ACC112 (cell line): ENCODE results near the gene PSMB3.
"Not testable (repeated sequence)": the region's sequence is repeated elsewhere in the genome, so short reads cannot be mapped to it uniquely, and the experiment has no call there.

Experiments used
- H2AFZ ChIP-seq: fragments of 200-600 bp; sonication (generic); one replicate; pipeline ENCODE4 v1.6.0; 2017; ENCODE audit warnings: antibody characterized with exemption, low read length; ENCODE audit not compliant: unreplicated experiment
- H3K27ac ChIP-seq: fragments of 200-600 bp; sonication (generic); 2 replicates; pipeline ENCODE4 v1.5.1; 2014; ENCODE audit warnings: low read depth, mild to moderate bottlenecking, antibody characterized with exemption, low read length, moderate library complexity
- H3K27me3 ChIP-seq: fragments of 200-600 bp; sonication (generic); 2 replicates; pipeline ENCODE4 v1.6.1; 2014; ENCODE audit warnings: mild to moderate bottlenecking, antibody characterized with exemption, low read length, moderate library complexity, mixed read lengths; ENCODE audit not compliant: insufficient read depth
- H3K36me3 ChIP-seq: fragments of 200-600 bp; sonication (generic); 2 replicates; pipeline ENCODE4 v1.6.1; 2016; ENCODE audit warnings: mild to moderate bottlenecking, antibody characterized with exemption, low read length, moderate library complexity, mixed read lengths; ENCODE audit not compliant: insufficient read depth
- H3K4me1 ChIP-seq: fragments of 200-600 bp; sonication (generic); one replicate; pipeline ENCODE4 v1.6.1; 2016; ENCODE audit warnings: low read length, mixed read lengths; ENCODE audit not compliant: insufficient read depth, unreplicated experiment, control insufficient read depth
- H3K4me3 ChIP-seq: fragments of 200-600 bp; sonication (generic); 2 replicates; pipeline ENCODE4 v1.5.1; 2014; ENCODE audit warnings: mild to moderate bottlenecking, low read depth, low read length
- H3K79me2 ChIP-seq: fragments of 200-600 bp; sonication (generic); one replicate; pipeline ENCODE4 v1.6.0; 2016; ENCODE audit warnings: low read length; ENCODE audit not compliant: control insufficient read depth, unreplicated experiment, insufficient read depth

Gene PSMB3

DNA sequence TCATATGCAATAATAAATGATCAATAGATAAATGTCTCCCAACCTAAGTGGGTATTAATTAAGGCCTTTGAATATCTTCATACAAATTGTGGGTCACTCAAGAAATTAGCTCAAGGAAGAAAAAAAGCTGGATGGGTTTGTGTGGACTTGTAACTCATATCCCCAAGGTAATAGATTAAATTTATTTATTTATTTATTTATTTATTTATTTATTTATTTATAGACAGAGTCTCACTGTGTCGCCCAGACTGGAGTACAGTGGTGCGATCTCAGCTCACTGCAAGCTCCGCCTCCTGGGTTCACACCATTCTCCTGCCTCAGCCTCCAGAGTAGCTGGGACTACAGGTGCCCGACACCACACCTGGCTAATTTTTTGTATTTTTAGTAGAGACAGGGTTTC is 35.5 kb downstream of the PSMB3 start:
- Histone ChIP-seq H3K4me1 (peaks cover 15% of the 10 kb centered on the region), H3K36me3 (peaks cover 23% of the 10 kb centered on the region; the same call in 1 of the 2 replicates), H3K79me2 (peaks cover 40% of the 10 kb centered on the region)
- not testable (repeated sequence) for H3K27ac ChIP-seq, H3K27me3 ChIP-seq, H3K4me3 ChIP-seq, H2AFZ ChIP-seq

DNA sequence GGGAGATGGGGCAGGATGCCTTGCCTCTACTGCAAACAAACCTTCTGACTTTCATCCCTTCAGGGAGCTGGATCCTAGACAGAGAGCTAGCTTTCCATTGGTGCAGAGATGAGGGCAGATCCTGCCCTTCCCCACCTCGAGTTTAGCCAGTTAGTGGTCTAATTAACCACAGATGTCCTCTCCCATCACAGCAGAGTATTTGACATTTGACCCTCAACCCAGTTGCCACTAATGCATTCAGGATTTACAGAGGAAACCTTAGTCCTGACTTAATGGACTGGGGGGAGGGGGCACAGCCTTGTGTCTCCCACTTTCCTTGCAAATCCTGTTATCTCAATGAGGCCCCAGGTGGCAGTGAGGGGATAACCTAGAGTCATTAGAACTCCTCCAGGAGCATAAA is 36.6 kb downstream of the PSMB3 start:
- peaks cover 15% of the 10 kb centered on the region for H3K4me1 ChIP-seq
- H3K27ac ChIP-seq, result no peak overlapping the region
- H3K27me3 ChIP-seq, result no peaks in the 10 kb centered on the region
- H3K79me2 ChIP-seq, result peaks cover 51% of the 10 kb centered on the region
- H2AFZ ChIP-seq, result no peak overlapping the region
- no peak overlapping the region for H3K4me3 ChIP-seq
- peaks cover 19% of the 10 kb centered on the region; the same call in 1 of the 2 replicates for H3K36me3 ChIP-seq

DNA sequence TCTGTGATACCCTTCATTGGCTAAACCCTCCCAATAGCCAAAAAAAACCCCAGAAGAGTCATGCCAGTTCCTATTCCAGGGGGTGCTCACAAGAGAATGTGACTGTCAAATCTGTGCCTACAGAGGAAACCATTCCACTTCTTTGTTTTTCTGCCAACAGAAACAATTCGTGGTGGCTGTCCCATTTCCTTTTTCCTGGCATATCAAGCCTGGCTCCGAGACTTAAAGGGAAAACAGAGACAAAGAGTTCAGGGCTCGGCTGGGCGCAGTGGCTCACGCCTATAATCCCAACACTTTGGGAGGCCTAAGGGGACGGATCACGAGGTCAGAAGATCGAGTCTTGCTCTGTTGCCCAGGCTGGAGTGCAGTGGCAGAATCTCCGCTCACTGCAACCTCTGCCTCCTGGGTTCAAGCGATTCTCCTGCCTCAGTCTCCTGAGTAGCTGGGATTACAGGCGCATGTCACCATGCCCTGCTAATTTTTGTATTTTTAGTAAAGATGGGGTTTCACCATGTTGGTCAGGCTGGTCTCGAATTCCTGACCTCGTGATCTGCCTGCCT is 37.7 kb downstream of the PSMB3 start:
- peaks cover 15% of the 10 kb centered on the region for H3K4me1 ChIP-seq
- H2AFZ ChIP-seq, H3K27me3 ChIP-seq, H3K27ac ChIP-seq, H3K4me3 ChIP-seq: not testable (repeated sequence)
- H3K79me2 ChIP-seq, result peaks cover 53% of the 10 kb centered on the region
- peaks cover 13% of the 10 kb centered on the region; the same call in 1 of the 2 replicates for H3K36me3 ChIP-seq

GRCh38 chr17:38791162-38791561 is 38.6 kb downstream of the PSMB3 start:
- Histone ChIP-seq H3K79me2 (peaks cover 59% of the 10 kb centered on the region), H3K4me1 (peaks cover 15% of the 10 kb centered on the region), H3K36me3 (peaks cover 9% of the 10 kb centered on the region; the same call in 1 of the 2 replicates)

GRCh38 chr17:38794221-38794620 is 41.7 kb downstream of the PSMB3 start:
- Histone ChIP-seq H3K79me2 (peaks cover 71% of the 10 kb centered on the region), H3K4me3 (no peak overlapping the region), H3K36me3 (peaks cover 4% of the 10 kb centered on the region; the same call in 1 of the 2 replicates), H3K27ac (no peak overlapping the region), H3K4me1 (peaks cover 27% of the 10 kb centered on the region), H3K27me3 (no peaks in the 10 kb centered on the region), H2AFZ (no peak overlapping the region)

More at GRCh38 chr17:38791162-38791561, 38.6 kb downstream of the PSMB3 start:
- Histone ChIP-seq H3K27me3 (no peaks in the 10 kb centered on the region), H3K27ac (no peak overlapping the region), H3K4me3 (no peak overlapping the region), H2AFZ (no peak overlapping the region)

GRCh38 chr17:38796451-38797157 is 44.1 kb downstream of the PSMB3 start:
- no peaks in the 10 kb centered on the region for H3K27me3 ChIP-seq
- peaks cover 4% of the 10 kb centered on the region for H3K36me3 ChIP-seq
- peaks cover 59% of the 10 kb centered on the region for H3K79me2 ChIP-seq
- no peak overlapping the region for H3K27ac ChIP-seq
- peaks cover 20% of the 10 kb centered on the region for H3K4me1 ChIP-seq
- H3K4me3 ChIP-seq, result peak overlapping the region; percentile 86; the same call in 1 of the 2 replicates
- no peak overlapping the region for H2AFZ ChIP-seq

GRCh38 chr17:38797158-38797490 is 44.6 kb downstream of the PSMB3 start:
- Histone ChIP-seq H2AFZ (no peak overlapping the region), H3K27me3 (no peaks in the 10 kb centered on the region), H3K4me3 (peak overlapping the region; percentile 86), H3K36me3 (peaks cover 4% of the 10 kb centered on the region), H3K27ac (no peak overlapping the region), H3K4me1 (peaks cover 20% of the 10 kb centered on the region), H3K79me2 (peaks cover 56% of the 10 kb centered on the region)

GRCh38 chr17:38797828-38798227 is 45.3 kb downstream of the PSMB3 start:
- no peak overlapping the region for H2AFZ ChIP-seq
- H3K36me3 ChIP-seq, result no peaks in the 10 kb centered on the region; the same call in 1 of the 2 replicates
- peaks cover 20% of the 10 kb centered on the region for H3K4me1 ChIP-seq
- H3K27ac ChIP-seq, result no peak overlapping the region
- H3K27me3 ChIP-seq, result no peaks in the 10 kb centered on the region
- H3K79me2 ChIP-seq, result peaks cover 49% of the 10 kb centered on the region
- peak overlapping the region; percentile 86 for H3K4me3 ChIP-seq

DNA sequence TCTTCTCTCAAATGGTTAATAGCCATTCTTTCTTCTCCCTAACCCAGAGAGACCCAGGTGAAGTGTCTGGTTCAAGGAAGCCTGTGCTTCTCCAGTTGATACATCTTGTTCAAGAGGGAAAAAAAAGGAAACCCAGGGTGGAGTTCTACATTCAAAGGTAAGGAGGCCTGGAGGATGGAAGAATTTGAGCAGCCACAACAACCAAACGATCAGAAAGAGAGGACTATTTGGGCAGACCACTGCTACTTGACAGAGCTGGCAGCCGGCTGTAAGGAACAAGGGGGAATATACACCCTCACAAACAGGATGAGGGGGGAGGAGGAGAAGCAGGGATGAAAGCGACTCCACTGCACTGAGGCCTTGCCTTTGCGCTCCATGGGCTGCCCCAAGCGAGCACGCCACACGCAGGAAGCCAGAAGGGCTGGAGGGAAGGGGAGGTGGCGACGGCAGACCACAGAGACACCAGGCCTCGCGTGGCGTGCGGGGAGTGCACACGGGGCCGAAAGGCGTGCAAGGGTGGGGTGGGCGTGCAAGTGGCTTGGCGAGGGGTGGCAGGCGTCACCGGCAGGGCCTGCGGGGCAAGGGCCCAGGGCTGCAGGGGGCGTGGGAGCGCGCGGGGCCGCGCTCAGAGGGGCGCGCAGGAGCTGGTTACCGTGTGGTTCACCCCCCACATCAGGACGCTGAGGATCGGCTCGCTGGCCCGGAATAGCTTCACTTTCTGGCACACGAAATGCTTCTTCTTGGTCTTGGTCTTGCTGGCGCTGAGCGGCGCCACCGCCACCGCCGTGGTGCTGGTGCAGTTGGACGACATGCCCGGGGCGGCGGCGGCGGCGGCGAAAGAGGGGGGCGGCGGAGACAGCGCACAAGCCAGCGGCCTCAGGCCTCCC is 46.3 kb downstream of the PSMB3 start:
- H3K79me2 ChIP-seq, result peaks cover 42% of the 10 kb centered on the region
- H2AFZ ChIP-seq, result peak overlapping the region; percentile 42
- H3K4me1 ChIP-seq, result peaks cover 20% of the 10 kb centered on the region
- no peaks in the 10 kb centered on the region for H3K27me3 ChIP-seq
- peak overlapping the region; percentile 86 for H3K4me3 ChIP-seq
- peak overlapping the region; percentile 58 for H3K27ac ChIP-seq
- H3K36me3 ChIP-seq, result peaks cover 3% of the 10 kb centered on the region

- H3K27ac ChIP-seq, result peak within 1 kb of the TSS; percentile 96
- peak within 1 kb of the TSS; percentile 86 for H3K4me3 ChIP-seq
- peaks cover 20% of the 10 kb centered on the region for H3K4me1 ChIP-seq
- peaks cover 38% of the 10 kb centered on the region for H3K79me2 ChIP-seq
- H3K36me3 ChIP-seq, result peaks cover 8% of the 10 kb centered on the region
- H2AFZ ChIP-seq, result peak within 1 kb of the TSS; percentile 42
- H3K27me3 ChIP-seq, result no peaks in the 10 kb centered on the region
Observed at GRCh38 chr17:38799501-38800236, 47.1 kb downstream of the PSMB3 start, which contains the start of gene PIP4K2B. Gene PIP4K2B (minus strand): TSS chr17:38799556. CDS start chr17:38799424, 132 bp downstream.
